H9 (cell line): ENCODE data around the gene EPS8. TPM values are rescaled to one million over a fixed set of nuclear protein-coding genes. Genes with fewer than 3 reads are reported as not detected.

Experiments used
- DNase-seq: peaks from one replicate; pipeline ENCODE4 v3.0.0-alpha.2; 2017
- H2AFZ ChIP-seq: one replicate; pipeline ENCODE4 v1.6.1; 2013; ENCODE audit warnings: mild to moderate bottlenecking, low read length, control low read depth, moderate library complexity
- H2AK5ac ChIP-seq: 2 replicates; pipeline ENCODE4 v1.6.1; 2013; ENCODE audit warnings: low read length, control low read depth, mixed read lengths; ENCODE audit not compliant: insufficient read length
- H2BK120ac ChIP-seq: one replicate; pipeline ENCODE4 v1.6.1; 2013; ENCODE audit warnings: low read depth, mild to moderate bottlenecking, low read length, control low read depth, inconsistent platforms; ENCODE audit not compliant: poor library complexity, severe bottlenecking
- H2BK12ac ChIP-seq: 2 replicates; pipeline ENCODE4 v1.6.1; 2013; ENCODE audit warnings: low read length, control low read depth, mixed read lengths, low read depth; ENCODE audit not compliant: insufficient read length
- H2BK15ac ChIP-seq: 2 replicates; pipeline ENCODE4 v1.6.1; 2013; ENCODE audit warnings: low read depth, low read length, control low read depth
- H2BK20ac ChIP-seq: one replicate; pipeline ENCODE4 v1.6.1; 2013; ENCODE audit warnings: low read depth, mild to moderate bottlenecking, low read length, control low read depth, inconsistent platforms; ENCODE audit not compliant: poor library complexity, severe bottlenecking
- H2BK5ac ChIP-seq: 2 replicates; pipeline ENCODE4 v1.6.1; 2013; ENCODE audit warnings: low read length, control low read depth, mixed read lengths; ENCODE audit not compliant: insufficient read length
- H3K14ac ChIP-seq: 2 replicates; pipeline ENCODE4 v1.6.1; 2013; ENCODE audit warnings: low read length, control low read depth; ENCODE audit not compliant: insufficient read depth
- H3K18ac ChIP-seq: 2 replicates; pipeline ENCODE4 v1.6.1; 2013; ENCODE audit warnings: low read depth, mild to moderate bottlenecking, mixed read lengths, low read length, control low read depth; ENCODE audit not compliant: insufficient read length
- H3K23ac ChIP-seq: 2 replicates; pipeline ENCODE4 v1.6.1; 2013; ENCODE audit warnings: low read length, control low read depth, mixed read lengths, low read depth; ENCODE audit not compliant: insufficient read length
- H3K23me2 ChIP-seq: 2 replicates; pipeline ENCODE4 v1.6.1; 2013; ENCODE audit warnings: low read depth, mild to moderate bottlenecking, mixed read lengths, low read length, control low read depth; ENCODE audit not compliant: insufficient read length, poor library complexity, severe bottlenecking
- H3K27ac ChIP-seq: 2 replicates; pipeline ENCODE4 v1.5.1; 2013; ENCODE audit warnings: low read length, control low read depth, mixed read lengths, low read depth; ENCODE audit not compliant: insufficient read length
- H3K27me3 ChIP-seq: 2 replicates; pipeline ENCODE4 v1.6.1; 2013; ENCODE audit warnings: low read length, control low read depth, inconsistent platforms; ENCODE audit not compliant: insufficient read depth
- H3K4ac ChIP-seq: 2 replicates; pipeline ENCODE4 v1.6.1; 2013; ENCODE audit warnings: low read depth, mild to moderate bottlenecking, control low read depth, inconsistent platforms, low read length, moderate library complexity
- H3K4me1 ChIP-seq: 2 replicates; pipeline ENCODE4 v1.6.1; 2013; ENCODE audit warnings: low read length, control low read depth, inconsistent platforms; ENCODE audit not compliant: insufficient read depth
- H3K4me2 ChIP-seq: 2 replicates; pipeline ENCODE4 v1.6.1; 2013; ENCODE audit warnings: low read length, control low read depth, mixed read lengths; ENCODE audit not compliant: insufficient read length, insufficient read depth
- H3K56ac ChIP-seq: 2 replicates; pipeline ENCODE4 v1.6.1; 2013; ENCODE audit warnings: low read depth, mild to moderate bottlenecking, mixed read lengths, low read length, control low read depth; ENCODE audit not compliant: insufficient read length
- H3K79me1 ChIP-seq: 2 replicates; pipeline ENCODE4 v1.6.1; 2013; ENCODE audit warnings: low read depth, mild to moderate bottlenecking, moderate library complexity, low read length, control low read depth, inconsistent platforms; ENCODE audit not compliant: insufficient read depth, poor library complexity, severe bottlenecking
- H3K79me2 ChIP-seq: 2 replicates; pipeline ENCODE4 v1.6.1; 2013; ENCODE audit warnings: low read length, control low read depth, inconsistent platforms; ENCODE audit not compliant: insufficient read depth
- H3K9ac ChIP-seq: 2 replicates; pipeline ENCODE4 v1.6.1; 2013; ENCODE audit warnings: low read length, control low read depth, mixed read lengths; ENCODE audit not compliant: insufficient read length; ENCODE audit errors: extremely low read depth
- H3K9me3 ChIP-seq: one replicate; pipeline ENCODE4 v1.6.1; 2013; ENCODE audit warnings: low read depth, low read length, inconsistent platforms; ENCODE audit not compliant: control insufficient read depth
- H3T11ph ChIP-seq: one replicate; pipeline ENCODE4 v1.6.1; 2013; ENCODE audit warnings: mild to moderate bottlenecking, low read length, control low read depth, inconsistent platforms
- H4K20me1 ChIP-seq: one replicate; pipeline ENCODE4 v1.6.1; 2013; ENCODE audit not compliant: control insufficient read depth, insufficient read length, insufficient read depth
- H4K5ac ChIP-seq: 2 replicates; pipeline ENCODE4 v1.6.1; 2013; ENCODE audit warnings: low read depth, mild to moderate bottlenecking, mixed read lengths, low read length, control low read depth; ENCODE audit not compliant: insufficient read length
- H4K8ac ChIP-seq: replicated peaks from 2 replicates; pipeline ENCODE4 v1.6.1; 2013; ENCODE audit warnings: low read length, control low read depth, mixed read lengths, low read depth; ENCODE audit not compliant: insufficient read length
- H4K91ac ChIP-seq: 2 replicates; pipeline ENCODE4 v1.6.1; 2013; ENCODE audit warnings: low read depth, mild to moderate bottlenecking, moderate library complexity, mixed read lengths, low read length, control low read depth; ENCODE audit not compliant: insufficient read length
- H3K27ac Mint-ChIP-seq, 3 experiments: 2 replicates in 2 of 3; 3 replicates in 1 of 3; pipeline ENCODE4 v1.8.0; 2020 to 2021; ENCODE audit warnings: mixed read lengths in 3 of 3, mild to moderate bottlenecking in 1 of 3, moderate library complexity in 1 of 3
- H3K27me3 Mint-ChIP-seq: 2 replicates; pipeline ENCODE4 v1.8.0; 2021; ENCODE audit warnings: low read depth, mild to moderate bottlenecking, moderate library complexity, mixed read lengths
- H3K36me3 Mint-ChIP-seq, 3 experiments: 2 replicates in 2 of 3; 3 replicates in 1 of 3; pipeline ENCODE4 v1.8.0; 2020 to 2021; ENCODE audit warnings: low read depth in 3 of 3, mixed read lengths in 3 of 3; ENCODE audit not compliant: insufficient read depth in 1 of 3
- H3K4me1 Mint-ChIP-seq, 2 experiments: 2 replicates each; pipeline ENCODE4 v1.8.0; 2020; ENCODE audit warnings: mixed read lengths in 2 of 2
- H3K4me3 Mint-ChIP-seq, 2 experiments: 2 replicates in 1 of 2; 3 replicates in 1 of 2; pipeline ENCODE4 v1.8.0; 2020 to 2021; ENCODE audit warnings: mild to moderate bottlenecking in 2 of 2, mixed read lengths in 2 of 2, moderate library complexity in 1 of 2
- H3K9me3 Mint-ChIP-seq, 2 experiments: 2 replicates in 1 of 2; 3 replicates in 1 of 2; pipeline ENCODE4 v1.8.0; 2020; ENCODE audit warnings: mild to moderate bottlenecking in 2 of 2, mixed read lengths in 2 of 2, moderate library complexity in 1 of 2
- CTCF ChIP-seq: fragments of 200-600 bp; sonication (generic); conservative IDR thresholded peaks from 3 replicates; pipeline ENCODE4 v1.8.0; 2021; ENCODE audit warnings: antibody characterized with exemption, mild to moderate bottlenecking
- WGBS: extraction: QIAGEN DNeasy Blood & Tissue Kit; methylation state at CpG from one replicate; pipeline ENCODE4 v1.1.7; 2013; ENCODE audit warnings: missing lambda C conversion rate, low lambda C conversion rate, mixed read lengths; ENCODE audit not compliant: insufficient read length; ENCODE audit errors: extremely low coverage; 5-methylcytosine and 5-hydroxymethylcytosine counted together
- total RNA-seq: library from RNA; stranded (reverse); gene quantifications from 2 replicates; pipeline ENCODE4 v1.2.1, GENCODE V29; 2021

EPS8 gene
- total RNA-seq, 1 experiment from 2014 or later: 2.2 TPM

- no peak overlapping the region for H3K4me2 ChIP-seq
Measured at GRCh38 chr12:15664491-15664890, 124.7 kb downstream of the EPS8 start.

More at GRCh38 chr12:15664491-15664890, 124.7 kb downstream of the EPS8 start:
- H3K27ac ChIP-seq: no peak overlapping the region
- no peak overlapping the region for H3K4ac ChIP-seq
- H4K8ac ChIP-seq: no peak overlapping the region
- no peak overlapping the region for H2BK20ac ChIP-seq
- Mint-ChIP-seq H3K9me3 (no peaks in the 10 kb centered on the region), H3K27me3 (no peaks in the 10 kb centered on the region), H3K36me3 (no peaks in the 10 kb centered on the region), H3K4me3 (no peak overlapping the region), H3K4me1 (peaks cover 4 to 5% of the 10 kb centered on the region in 2 experiments), H3K27ac (no peak overlapping the region)
- no CpG with 5 or more reads among the region's 5 CpGs for WGBS
- no peaks in the 10 kb centered on the region for H3K79me2 ChIP-seq
- H2BK5ac ChIP-seq: no peak overlapping the region
- H4K20me1 ChIP-seq: no peaks in the 10 kb centered on the region
- H3K18ac ChIP-seq: no peak overlapping the region
- H3K79me1 ChIP-seq: no peaks in the 10 kb centered on the region
- no peak for DNase-seq
- no peak for TF ChIP-seq CTCF
- H2BK120ac ChIP-seq: no peak overlapping the region
- no peak overlapping the region for H3K9ac ChIP-seq
- H3K9me3 ChIP-seq: no peaks in the 10 kb centered on the region
- H4K91ac ChIP-seq: no peak overlapping the region
- no peak overlapping the region for H3T11ph ChIP-seq
- no peaks in the 10 kb centered on the region for H3K4me1 ChIP-seq
- H3K14ac ChIP-seq: no peak overlapping the region
- no peak overlapping the region for H2BK15ac ChIP-seq
- no peak overlapping the region for H4K5ac ChIP-seq
- no peaks in the 10 kb centered on the region for H3K27me3 ChIP-seq
- no peak overlapping the region for H3K23ac ChIP-seq
- no peak overlapping the region for H2BK12ac ChIP-seq
- no peaks in the 10 kb centered on the region for H3K23me2 ChIP-seq
- no peak overlapping the region for H2AK5ac ChIP-seq
- H3K56ac ChIP-seq: no peak overlapping the region
- no peak overlapping the region for H2AFZ ChIP-seq
